Aorta (tissue), 5 donors: ENCODE measurements around the gene ERC2. TPM values are rescaled to one million over a fixed set of nuclear protein-coding genes. Genes with fewer than 3 reads are reported as not detected.

ENCODE experiments used
- ATAC-seq: fragments of 200-7000 bp; cut with Tn5 transposase; one replicate; pipeline ENCODE4 v1.9.1; 2022; ENCODE audit warnings: moderate library complexity; ENCODE audit not compliant: low FRiP score
- DNase-seq, 2 donors: peaks; one replicate each; pipeline ENCODE4 v3.0.0-alpha.2; 2020
- H3K27ac ChIP-seq, 2 donors: one replicate each; pipeline ENCODE4 v1.5.1; 2013; ENCODE audit warnings: low read length in 2 of 2, mild to moderate bottlenecking in 2 of 2, moderate library complexity in 2 of 2, control low read depth in 1 of 2, inconsistent platforms in 1 of 2, low read depth in 1 of 2
- H3K27me3 ChIP-seq, 2 donors: one replicate each; pipeline ENCODE4 v1.6.1; 2013; ENCODE audit warnings: control low read depth in 1 of 2, low read length in 1 of 2, mild to moderate bottlenecking in 1 of 2, moderate library complexity in 1 of 2; ENCODE audit not compliant: insufficient read depth in 2 of 2, control insufficient read depth in 1 of 2
- H3K36me3 ChIP-seq, 2 donors: one replicate each; pipeline ENCODE4 v1.6.1; 2013; ENCODE audit warnings: control low read depth in 1 of 2, low read length in 1 of 2, mild to moderate bottlenecking in 1 of 2; ENCODE audit not compliant: insufficient read depth in 2 of 2, control insufficient read depth in 1 of 2
- H3K4me1 ChIP-seq, 2 donors: one replicate each; pipeline ENCODE4 v1.6.1; 2013; ENCODE audit warnings: low read length in 2 of 2, control low read depth in 1 of 2, mild to moderate bottlenecking in 1 of 2, moderate library complexity in 1 of 2; ENCODE audit not compliant: insufficient read depth in 2 of 2, control insufficient read depth in 1 of 2
- H3K4me3 ChIP-seq, 2 donors: one replicate each; pipeline ENCODE4 v1.5.1; 2013; ENCODE audit warnings: low read length in 2 of 2, control low read depth in 1 of 2, mild to moderate bottlenecking in 1 of 2
- H3K9me3 ChIP-seq: one replicate; pipeline ENCODE4 v1.6.1; 2013; ENCODE audit warnings: mild to moderate bottlenecking, low read length; ENCODE audit not compliant: control insufficient read depth
- WGBS, 2 donors: extraction: QIAGEN DNeasy Blood & Tissue Kit; methylation state at CpG; one replicate each; pipeline ENCODE4 v1.1.7; 2013; 5-methylcytosine and 5-hydroxymethylcytosine counted together
- intact Hi-C, 2 donors: fragments of 100-400 bp; cut with DNase I; formaldehyde crosslinking; loops; one replicate each; pipeline versions ENCODE4 v1.14.2 to v1.15.0; 2022
- polyA plus RNA-seq, 2 donors: library from polyadenylated mRNA; stranded (reverse); fragments of 200-250 nt; gene quantifications; one replicate each; pipeline ENCODE4 v1.2.3, GENCODE V29; 2013
- total RNA-seq, 2 donors: library from RNA; stranded (reverse); fragmentation: NEBNext Ultra II Directional; extraction: Animal tissue kit (Norgen Biotek cat#: 25700); gene quantifications; one replicate each; pipeline ENCODE4 v1.2.1, GENCODE V29; 2021
- donor health status: healthy with polysubstance abuse.
- donor health status: Bipolar disorder and iron deficiency.
- donor health status: DM: no; HTN: no; CAD: no.
- donor health status: DM: no; HTN: no; CAD: no.
- donor health status: DM: yes; HTN: yes; CAD: no.

The ERC2 gene
- total and polyA plus RNA-seq, 4 donors, result 0.27 to 0.55 TPM; not detected in 2

GRCh38 chr3:56219894-56220805 is 248.1 kb downstream of the ERC2 start:
- 49 to 51% methylated on average over 11 of the region's 11 CpGs for WGBS, 2 donors
- Histone ChIP-seq H3K27me3 (no peaks in the 10 kb centered on the region), H3K9me3 (no peaks in the 10 kb centered on the region), H3K4me1 (no peaks in the 10 kb centered on the region), H3K4me3 (no peak overlapping the region), H3K36me3 (no peaks in the 10 kb centered on the region), H3K27ac (no peak overlapping the region)
- DNase-seq, result no peak
- no peak for ATAC-seq
- intact Hi-C loops, result no loop called here

- intact Hi-C loops, result no loop called here
- H3K27ac ChIP-seq, result no peak overlapping the region
- H3K36me3 ChIP-seq, result no peaks in the 10 kb centered on the region
- peaks cover 2% of the 10 kb centered on the region for H3K9me3 ChIP-seq
- ATAC-seq (no peak), DNase-seq (no peak)
- peaks cover 0 to 1% of the 10 kb centered on the region in 2 donors for H3K27me3 ChIP-seq
- H3K4me1 ChIP-seq, result no peaks in the 10 kb centered on the region
- 78 to 84% methylated on average over 2 of the region's 2 CpGs for WGBS, 2 donors
- no peak overlapping the region for H3K4me3 ChIP-seq
Measured at GRCh38 chr3:56209982-56210751, 258.1 kb downstream of the ERC2 start.

- ATAC-seq (no peak), DNase-seq (no peak)
- Histone ChIP-seq H3K27me3 (peaks cover 0 to 1% of the 10 kb centered on the region in 2 donors), H3K4me3 (no peak overlapping the region), H3K36me3 (no peaks in the 10 kb centered on the region), H3K9me3 (no peaks in the 10 kb centered on the region), H3K27ac (no peak overlapping the region), H3K4me1 (no peaks in the 10 kb centered on the region)
- intact Hi-C loops, result no loop called here
- WGBS, 2 donors, result 82% methylated on average over 4 of the region's 4 CpGs
Measured at GRCh38 chr3:56207922-56208321, 260.3 kb downstream of the ERC2 start.

- no peak for DNase-seq
- 41 to 43% methylated on average over 3 of the region's 3 CpGs for WGBS, 2 donors
- intact Hi-C loops, result no loop called here
- no peak for ATAC-seq
- Histone ChIP-seq H3K27me3 (peaks cover 0 to 1% of the 10 kb centered on the region in 2 donors), H3K4me3 (no peak overlapping the region), H3K27ac (no peak overlapping the region), H3K4me1 (no peaks in the 10 kb centered on the region), H3K36me3 (no peaks in the 10 kb centered on the region), H3K9me3 (no peaks in the 10 kb centered on the region)
Measured at GRCh38 chr3:56205406-56205805, 262.9 kb downstream of the ERC2 start.

GRCh38 chr3:56202997-56203396 is 265.3 kb downstream of the ERC2 start:
- WGBS, 2 donors, result 59 to 65% methylated on average over 4 of the region's 4 CpGs
- ATAC-seq (no peak), DNase-seq (no peak)
- Histone ChIP-seq H3K27ac (no peak overlapping the region), H3K36me3 (no peaks in the 10 kb centered on the region), H3K9me3 (no peaks in the 10 kb centered on the region), H3K4me3 (no peak overlapping the region), H3K27me3 (peaks cover 0 to 1% of the 10 kb centered on the region in 2 donors), H3K4me1 (no peaks in the 10 kb centered on the region)
- intact Hi-C loops, result no loop called here

GRCh38 chr3:56201407-56201806 is 266.9 kb downstream of the ERC2 start:
- ATAC-seq, result no peak
- no peak for DNase-seq
- 35 to 49% methylated on average over 1 of the region's 1 CpG for WGBS, 2 donors
- intact Hi-C loops, result no loop called here
- no peaks in the 10 kb centered on the region for H3K9me3 ChIP-seq
- no peaks in the 10 kb centered on the region for H3K4me1 ChIP-seq
- peaks cover 0 to 1% of the 10 kb centered on the region in 2 donors for H3K27me3 ChIP-seq
- H3K27ac ChIP-seq, result no peak overlapping the region
- no peaks in the 10 kb centered on the region for H3K36me3 ChIP-seq
- H3K4me3 ChIP-seq, result no peak overlapping the region

GRCh38 chr3:56200251-56200650 is 268.0 kb downstream of the ERC2 start:
- intact Hi-C loops, result no loop called here
- DNase-seq (no peak), ATAC-seq (no peak)
- no peaks in the 10 kb centered on the region for H3K9me3 ChIP-seq
- no peak overlapping the region for H3K4me3 ChIP-seq
- no peaks in the 10 kb centered on the region for H3K27me3 ChIP-seq
- H3K36me3 ChIP-seq, result no peaks in the 10 kb centered on the region
- H3K27ac ChIP-seq, result no peak overlapping the region
- no peaks in the 10 kb centered on the region for H3K4me1 ChIP-seq

GRCh38 chr3:56197991-56198390 is 270.3 kb downstream of the ERC2 start:
- Histone ChIP-seq H3K27ac (no peak overlapping the region), H3K4me3 (no peak overlapping the region), H3K9me3 (no peaks in the 10 kb centered on the region), H3K36me3 (no peaks in the 10 kb centered on the region), H3K4me1 (no peaks in the 10 kb centered on the region), H3K27me3 (no peaks in the 10 kb centered on the region)
- intact Hi-C loops, result no loop called here
- ATAC-seq, result no peak
- no peak for DNase-seq
